Panc1 (cell line): ENCODE data around the gene SYNPO2L.

Experiments used
- POLR2AphosphoS5 ChIP-seq: IDR thresholded peaks from 2 replicates; pipeline ENCODE4 v1.6.1; 2012; ENCODE audit warnings: mild to moderate bottlenecking, low read depth, low read length, moderate library complexity
- TF ChIP-seq, protein P1 (sequence below): fragments of 450-650 bp; IDR thresholded peaks from 2 replicates; pipeline ENCODE4 v1.5.1; 2017; ENCODE audit warnings: mild to moderate bottlenecking

DNA sequence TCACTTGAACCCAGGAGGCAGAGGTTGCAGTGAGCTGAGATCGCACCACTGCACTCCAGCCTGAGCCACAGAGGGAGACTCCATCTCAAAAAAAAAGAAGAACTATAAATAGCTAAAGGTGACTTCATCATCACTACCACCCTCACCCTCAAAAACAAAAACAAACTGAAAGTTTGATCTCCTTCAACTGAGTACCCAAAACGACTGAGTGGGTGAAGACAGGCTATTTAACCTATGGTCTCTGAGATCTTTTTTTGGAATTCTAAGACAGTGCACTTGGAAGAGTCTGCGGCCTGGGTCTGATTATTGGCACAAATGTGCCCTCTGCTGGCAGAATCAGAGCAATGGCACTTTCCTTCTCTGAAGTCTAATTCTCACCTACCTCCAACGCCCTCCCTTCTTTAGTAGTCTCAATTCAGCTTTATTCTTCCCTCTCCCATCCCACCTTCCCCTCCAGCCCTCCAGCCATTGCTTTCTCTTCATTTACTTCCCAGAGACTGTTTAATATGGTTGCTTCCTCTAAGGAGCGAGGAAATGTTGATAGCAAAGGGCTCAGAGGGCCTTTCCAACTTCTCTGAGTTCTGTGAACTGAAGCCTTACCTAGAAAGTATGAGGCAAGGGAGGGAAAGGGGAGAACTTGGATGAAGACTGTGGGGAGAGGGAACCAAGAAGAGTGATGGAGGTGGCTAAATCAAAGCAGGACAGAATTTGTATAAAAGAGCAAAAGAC, 11.7 kb downstream of the SYNPO2L start:
- TF ChIP-seq, protein P1, sequence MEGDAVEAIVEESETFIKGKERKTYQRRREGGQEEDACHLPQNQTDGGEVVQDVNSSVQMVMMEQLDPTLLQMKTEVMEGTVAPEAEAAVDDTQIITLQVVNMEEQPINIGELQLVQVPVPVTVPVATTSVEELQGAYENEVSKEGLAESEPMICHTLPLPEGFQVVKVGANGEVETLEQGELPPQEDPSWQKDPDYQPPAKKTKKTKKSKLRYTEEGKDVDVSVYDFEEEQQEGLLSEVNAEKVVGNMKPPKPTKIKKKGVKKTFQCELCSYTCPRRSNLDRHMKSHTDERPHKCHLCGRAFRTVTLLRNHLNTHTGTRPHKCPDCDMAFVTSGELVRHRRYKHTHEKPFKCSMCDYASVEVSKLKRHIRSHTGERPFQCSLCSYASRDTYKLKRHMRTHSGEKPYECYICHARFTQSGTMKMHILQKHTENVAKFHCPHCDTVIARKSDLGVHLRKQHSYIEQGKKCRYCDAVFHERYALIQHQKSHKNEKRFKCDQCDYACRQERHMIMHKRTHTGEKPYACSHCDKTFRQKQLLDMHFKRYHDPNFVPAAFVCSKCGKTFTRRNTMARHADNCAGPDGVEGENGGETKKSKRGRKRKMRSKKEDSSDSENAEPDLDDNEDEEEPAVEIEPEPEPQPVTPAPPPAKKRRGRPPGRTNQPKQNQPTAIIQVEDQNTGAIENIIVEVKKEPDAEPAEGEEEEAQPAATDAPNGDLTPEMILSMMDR: peak; percentile 90
- TF ChIP-seq POLR2AphosphoS5: no peak
